Embryonic facial prominence (tissue), 1 donor: Measurements from ENCODE around the gene SUPT20H.

Source experiments
- DNase-seq: peaks from one replicate; pipeline ENCODE4 v3.0.0-alpha.2; 2016; ENCODE audit errors: extremely low spot score

The SUPT20H gene

DNA sequence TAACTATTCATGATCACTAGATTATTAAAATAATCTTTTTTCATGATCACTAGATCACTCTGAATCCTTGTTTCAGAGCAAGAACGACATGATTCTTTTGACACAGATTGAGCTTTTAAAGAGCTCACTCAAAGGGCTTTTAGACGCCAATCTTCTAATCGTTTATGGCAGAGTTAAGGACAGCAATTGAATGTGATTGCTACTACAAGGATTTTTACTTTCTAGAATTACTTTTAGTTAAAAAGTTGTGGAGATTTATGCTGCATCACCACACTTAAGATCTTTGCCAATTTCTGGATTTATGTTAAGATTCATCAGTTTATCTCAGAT lies 57.6 kb downstream of the SUPT20H start:
- DNase-seq = no peak

DNA sequence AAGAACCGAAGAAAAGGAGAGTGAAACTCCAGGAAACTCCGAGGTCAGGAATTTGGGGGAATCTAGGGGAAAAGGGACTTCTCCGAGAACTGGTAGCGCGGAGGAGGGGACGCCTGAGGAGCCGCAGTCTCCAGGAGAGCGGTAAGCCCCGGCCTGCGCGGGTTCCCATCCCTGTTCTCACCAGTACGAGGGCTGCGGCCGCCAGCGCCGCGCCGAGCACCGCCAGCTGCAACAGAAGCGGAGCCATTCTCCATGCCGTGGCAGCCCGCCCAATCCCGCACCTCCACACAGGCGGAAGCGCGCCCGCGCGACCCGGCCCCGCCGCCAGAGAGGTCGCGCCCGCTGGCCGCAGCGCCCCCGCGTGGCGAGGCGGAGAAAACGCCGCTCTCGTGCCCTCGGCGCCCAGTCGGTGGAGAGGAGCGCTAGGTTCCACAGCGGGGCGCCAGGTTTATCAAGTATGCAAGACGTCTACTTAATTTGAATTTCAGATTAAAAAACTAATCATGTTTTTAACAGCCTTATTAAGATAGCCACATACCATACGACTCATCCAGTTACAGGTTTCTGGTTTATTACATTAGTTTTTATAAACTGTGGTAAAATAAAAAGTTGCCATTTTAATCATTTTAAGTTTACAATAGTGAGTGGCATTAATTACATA lies 60.3 kb downstream of the SUPT20H start, which contains the start of gene ALG5:
ALG5 (minus strand) TSS at position 287 of the 661 bp plus-strand sequence; CDS start at position 247, 40 bp downstream.
- DNase-seq = peak; percentile 79

DNA sequence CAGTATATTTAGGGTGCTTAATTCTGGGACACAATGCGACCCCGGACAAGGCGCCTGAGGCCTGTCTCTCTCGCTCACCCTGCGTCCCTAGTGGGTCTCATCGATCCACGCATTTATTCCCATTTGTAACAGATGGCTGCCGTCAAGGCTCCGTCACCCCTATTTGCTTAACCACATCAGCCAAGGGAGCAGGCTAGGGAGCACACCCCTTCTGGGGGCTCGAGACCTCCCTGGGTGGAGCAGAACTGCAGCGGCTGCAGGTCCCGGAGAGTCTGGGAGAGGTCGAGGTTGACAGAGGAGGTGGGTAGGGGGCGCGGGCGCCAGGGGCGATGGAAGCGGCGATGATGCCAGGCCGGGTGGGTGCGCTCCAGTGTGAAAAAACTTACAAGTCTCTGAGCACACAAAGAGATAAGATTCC lies 60.9 kb downstream of the SUPT20H start:
- DNase-seq = no peak

DNA sequence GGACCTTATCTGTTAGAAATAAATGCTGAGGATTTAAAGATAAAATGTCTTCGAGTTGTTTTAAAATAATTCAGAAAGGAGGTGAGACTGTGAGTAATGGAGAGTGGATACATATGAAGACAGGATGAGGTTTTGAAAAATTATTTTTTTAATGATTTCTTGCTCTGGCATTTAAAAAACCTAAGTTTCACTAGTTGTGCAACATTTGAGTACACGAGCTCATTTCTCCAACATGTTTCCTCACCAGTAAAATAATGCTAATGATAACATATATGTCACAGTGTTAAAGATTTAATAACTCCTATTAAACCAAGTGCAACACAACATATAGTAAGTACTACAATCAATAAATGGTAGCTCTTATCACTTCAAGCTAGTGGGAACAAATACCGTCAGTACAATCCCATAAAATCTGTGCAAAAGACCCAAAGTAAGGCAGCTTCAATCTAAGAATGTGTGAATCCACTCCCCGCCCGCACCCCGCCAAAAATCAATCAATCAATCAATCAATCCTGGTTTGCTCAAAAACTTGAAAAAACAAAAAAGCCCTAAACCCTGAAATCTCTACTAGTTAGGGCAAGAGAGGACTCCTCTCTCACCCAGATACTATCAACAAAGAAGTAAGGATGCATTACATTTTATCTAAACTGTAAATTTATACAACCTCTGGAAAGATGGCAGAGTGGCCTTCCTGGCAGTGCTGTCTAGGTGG lies 61.6 kb downstream of the SUPT20H start:
- no peak for DNase-seq

DNA sequence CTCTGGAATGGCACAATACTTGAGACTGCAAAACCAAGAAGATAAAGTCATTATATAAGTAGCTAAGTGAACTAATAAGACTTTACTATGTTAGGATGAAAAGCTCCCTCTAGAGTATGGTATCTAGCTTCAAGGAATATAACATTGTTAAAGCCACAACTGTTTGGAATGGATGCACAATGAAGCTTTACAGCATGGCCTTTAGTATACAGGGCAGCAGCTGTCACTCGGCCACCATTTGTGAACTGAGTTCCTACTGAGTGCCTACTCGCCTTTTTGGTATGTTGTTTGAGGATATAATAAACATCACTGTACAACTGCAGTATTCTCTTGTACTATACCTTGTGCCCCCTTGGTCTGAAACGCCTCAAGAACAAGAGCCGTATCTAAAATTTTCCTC lies 67.1 kb downstream of the SUPT20H start:
- DNase-seq = no peak

DNA sequence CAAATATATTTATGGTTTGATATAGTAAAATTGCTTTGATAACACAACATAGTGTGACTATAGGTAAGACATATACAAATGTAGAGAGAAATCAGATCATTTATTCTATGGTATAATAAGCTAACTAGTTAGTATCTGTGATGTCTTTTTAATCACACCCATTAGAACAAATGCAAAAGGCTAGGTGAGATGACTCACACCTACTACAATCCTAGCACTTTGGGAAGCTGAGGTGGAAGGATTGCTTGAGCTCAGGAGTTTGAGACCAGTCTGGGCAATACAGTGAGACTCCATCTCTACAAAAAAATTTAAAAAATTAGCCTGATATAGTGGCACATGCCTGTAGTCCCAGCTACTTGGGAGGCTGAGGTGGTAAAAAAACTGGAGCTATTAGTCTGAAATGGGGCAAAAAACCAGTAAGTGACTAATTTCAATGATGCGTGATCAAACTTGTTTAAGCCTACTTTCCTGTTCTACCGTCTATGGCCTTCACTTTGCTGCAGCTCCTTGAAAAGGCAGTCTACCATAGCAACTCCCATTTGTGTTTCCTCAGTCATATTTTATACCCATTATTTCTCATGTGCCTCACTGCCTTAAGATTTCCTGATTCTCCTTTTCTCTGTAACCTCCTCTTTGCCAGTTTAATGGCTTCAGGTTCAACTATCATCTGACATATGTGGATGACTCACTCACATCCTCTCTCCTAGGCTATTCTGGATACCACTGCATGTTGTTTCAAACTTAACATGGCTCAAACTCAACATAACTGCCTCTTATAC lies 72.8 kb downstream of the SUPT20H start:
- no peak for DNase-seq

DNA sequence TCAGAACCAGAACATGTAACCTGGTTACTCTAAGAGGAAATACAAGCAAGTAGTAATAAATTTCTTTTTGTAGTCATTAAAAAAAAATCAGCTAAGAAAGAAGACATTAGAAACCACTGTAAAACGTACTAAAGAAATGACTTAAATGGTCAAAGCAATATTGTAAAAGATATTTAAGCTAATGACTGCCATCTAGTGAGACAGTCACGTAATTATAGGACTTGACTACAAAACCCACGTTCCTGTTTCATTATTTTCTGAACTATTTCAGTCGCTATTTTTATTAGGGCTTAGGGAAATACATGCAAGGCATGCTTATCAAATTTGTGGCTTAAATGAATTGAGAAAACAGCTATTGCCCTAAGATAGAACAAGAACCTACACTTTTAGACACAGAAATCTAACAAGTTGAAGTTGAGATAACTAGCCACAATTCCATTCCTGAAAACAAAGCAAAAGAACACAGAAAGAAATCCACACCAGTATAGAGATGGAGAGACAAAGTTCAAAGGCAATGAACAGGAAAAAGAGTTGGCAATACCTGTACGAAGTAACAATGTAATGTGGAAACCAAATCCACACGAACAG lies 78.2 kb downstream of the SUPT20H start:
- DNase-seq = peak; percentile 49

DNA sequence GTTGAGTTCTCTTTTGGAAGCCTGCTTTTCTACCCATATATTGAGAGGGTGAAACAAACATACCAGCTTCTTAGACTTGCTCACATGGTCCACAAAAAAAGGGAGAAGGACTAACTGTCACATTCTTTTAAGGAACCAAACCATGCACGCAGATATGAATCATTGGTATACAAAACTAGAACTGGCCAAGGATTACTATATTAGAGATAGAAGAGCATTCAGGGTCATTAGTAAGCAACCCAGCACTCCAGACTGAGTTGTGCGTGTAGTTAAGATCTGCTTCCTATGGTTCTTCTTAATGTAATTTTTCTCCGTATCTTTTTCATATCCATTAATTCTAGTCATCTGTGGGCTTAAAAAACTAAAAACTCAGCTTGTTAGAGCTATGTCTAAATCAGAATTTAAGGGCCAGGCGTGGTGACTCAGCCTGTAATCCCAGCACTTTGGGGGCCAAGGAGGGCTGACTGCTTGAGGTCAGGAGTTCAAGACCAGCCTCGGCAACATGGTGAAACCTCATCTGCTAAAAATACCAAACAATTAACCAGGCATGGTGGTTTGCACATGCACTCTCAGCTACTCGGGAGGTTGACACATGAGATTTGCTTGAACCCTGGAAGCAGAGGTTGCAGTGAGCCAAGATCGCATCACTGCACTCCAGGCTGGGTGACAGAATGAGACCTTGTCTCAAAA lies 80.0 kb downstream of the SUPT20H start:
- no peak for DNase-seq

DNA sequence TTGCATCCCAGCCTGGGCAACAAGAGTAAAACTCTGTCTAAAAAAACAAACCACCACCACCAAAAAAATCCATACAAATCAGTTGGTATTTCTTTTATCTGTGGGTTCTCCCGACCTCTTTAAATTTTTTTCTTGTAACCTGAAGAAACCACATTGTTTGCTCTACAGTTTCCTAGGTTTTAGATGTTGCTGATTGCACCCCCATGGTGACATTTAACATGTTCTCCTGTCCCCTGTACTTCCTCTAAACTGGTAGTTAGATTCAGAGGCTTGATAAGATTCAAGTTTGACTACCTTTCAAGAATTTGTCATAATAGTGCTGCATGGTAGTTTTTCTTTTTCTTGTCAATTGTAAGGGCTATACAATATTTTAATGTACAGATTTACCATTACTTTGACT lies 84.3 kb downstream of the SUPT20H start:
- DNase-seq = no peak

DNA sequence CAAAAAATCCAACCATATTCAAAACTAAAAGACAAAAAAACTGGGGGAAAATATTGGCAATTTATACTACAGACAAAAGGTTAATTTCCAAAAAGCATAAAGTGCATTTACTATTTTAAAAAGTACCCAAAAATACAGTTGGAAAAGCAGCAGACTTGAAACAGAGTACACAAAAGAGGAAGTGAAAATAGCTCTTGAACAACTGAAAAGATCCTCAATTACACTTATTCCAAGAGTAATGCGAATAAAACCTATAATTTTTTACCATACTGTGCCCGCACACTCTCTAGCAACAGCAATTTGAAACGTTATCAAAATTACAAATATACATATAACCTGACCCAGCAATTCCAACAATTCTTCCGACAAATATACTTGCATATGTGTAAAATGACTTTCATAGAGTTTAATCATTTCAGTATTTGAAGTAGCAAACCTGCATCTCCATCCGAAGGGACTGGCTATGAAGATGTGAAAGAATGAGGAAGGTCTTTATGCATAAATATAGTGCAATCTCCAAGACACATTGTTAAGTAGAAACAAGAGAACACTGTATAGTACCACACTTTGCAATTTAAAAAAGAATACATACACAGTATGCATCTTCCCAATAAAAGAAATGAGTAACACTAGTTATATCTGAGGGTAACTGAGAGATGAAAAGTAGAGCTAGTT lies 85.7 kb downstream of the SUPT20H start:
- no peak for DNase-seq

DNA sequence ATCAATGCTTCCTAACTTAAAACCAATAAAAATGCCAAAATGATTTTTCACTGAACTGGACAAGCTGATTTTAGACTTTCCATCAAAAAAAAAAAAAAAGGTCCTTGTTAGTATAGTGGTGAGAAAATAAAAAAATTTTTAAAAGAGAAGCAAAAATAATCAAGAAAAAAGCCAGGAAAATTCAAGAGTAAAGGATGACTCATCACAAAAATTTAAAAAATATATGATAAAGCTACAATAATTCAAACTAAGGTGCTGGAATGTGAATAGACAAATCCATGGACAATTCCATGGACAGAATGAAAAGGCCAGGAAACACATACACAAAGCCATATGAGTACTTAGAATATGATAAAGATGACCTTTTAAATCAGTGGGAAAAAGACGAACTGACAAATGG lies 86.5 kb downstream of the SUPT20H start:
- no peak for DNase-seq

DNA sequence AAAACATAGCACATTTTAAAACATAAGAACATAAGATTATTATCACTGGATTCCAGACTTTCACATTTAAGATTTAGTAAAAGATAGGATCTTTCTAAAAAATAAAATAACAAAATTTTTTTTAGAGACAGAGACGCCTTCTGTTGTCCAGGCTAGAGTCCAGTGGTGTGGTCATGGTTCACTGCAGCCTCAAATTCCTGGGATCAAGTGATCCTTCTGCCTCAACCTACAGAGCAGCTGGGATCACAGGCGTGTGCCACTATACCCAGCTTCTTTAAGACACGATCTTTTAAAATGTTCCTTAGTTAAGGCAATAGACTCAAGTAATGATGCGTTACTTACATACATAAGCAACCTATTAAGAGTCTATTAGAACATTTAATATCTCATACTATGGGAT lies 93.1 kb downstream of the SUPT20H start:
- no peak for DNase-seq

DNA sequence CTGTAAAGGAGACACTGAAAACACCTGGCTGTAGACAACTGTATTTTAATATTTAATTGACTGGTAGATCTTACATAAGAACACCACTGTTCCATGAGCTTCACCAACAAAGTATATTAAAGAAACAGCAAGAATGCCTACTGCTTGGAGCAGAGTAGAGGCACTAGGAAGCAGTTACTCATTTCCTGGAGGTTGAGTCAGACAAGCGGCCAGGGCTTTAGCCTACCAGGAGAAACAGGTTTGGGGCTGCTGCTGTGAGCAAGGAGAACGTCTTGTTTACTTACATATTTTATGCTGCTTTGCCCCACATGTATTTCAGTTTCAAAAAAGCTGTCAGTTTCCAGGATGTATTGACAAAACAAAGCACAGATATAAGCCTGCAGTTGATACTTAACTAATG lies 93.7 kb downstream of the SUPT20H start:
- no peak for DNase-seq

DNA sequence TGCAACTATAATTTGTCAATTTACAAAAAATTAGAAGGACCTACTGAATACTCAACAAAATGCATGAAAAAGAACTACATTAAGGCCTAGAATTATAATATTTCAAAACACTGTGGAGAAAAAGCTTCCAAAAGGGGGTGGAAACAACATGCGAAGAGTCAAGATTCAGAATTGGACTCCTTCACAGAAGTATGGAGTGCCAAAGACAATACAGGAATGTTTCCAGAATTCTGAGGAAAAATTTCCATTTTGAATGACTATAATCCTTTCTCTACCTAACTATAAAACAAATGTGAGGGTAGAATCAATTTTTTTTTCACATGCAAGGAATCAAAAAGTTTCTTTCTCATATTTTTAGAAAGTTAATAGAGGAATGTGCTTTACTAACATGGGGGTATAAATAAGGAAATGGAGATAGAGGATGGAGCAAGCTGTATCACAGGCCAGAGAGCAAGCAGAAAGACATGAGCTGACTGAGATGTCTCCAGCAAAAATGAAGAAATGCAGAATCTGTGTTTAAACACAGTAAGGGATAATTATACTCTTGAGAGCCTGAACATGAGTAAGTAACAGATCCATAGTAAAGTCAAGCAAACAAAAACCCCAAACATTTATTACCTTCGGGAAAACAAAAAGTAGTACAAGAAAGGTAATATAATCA lies 99.9 kb downstream of the SUPT20H start:
- DNase-seq = no peak
